Measurements from ENCODE around the gene NTSR1. TPM values are rescaled to one million over a fixed set of nuclear protein-coding genes. Genes with fewer than 3 reads are reported as not detected.

The NTSR1 gene
- total and polyA plus RNA-seq, 2 of the 8 experiments (the other 6 are each of a cell fraction or from before 2014, with no cell fraction given) = 0.53 to 0.89 TPM

- no peak for FAIRE-seq
- TF ChIP-seq ASH2L (IDR thresholded peaks at IDR 0.05; ENCODE audit: low read length) (no peak), SRF (IDR thresholded peaks at IDR 0.05; ENCODE audit: low read depth, low read length) (no peak), USF2 (IDR thresholded peaks at IDR 0.05; ENCODE audit: low read length) (no peak)
- Histone ChIP-seq H3K27me3 (replicated peaks in 1 of 4; ENCODE audit: control insufficient read depth in 3 of 4, extremely low read depth in 1 of 4, insufficient read depth in 3 of 4, low read length in 3 of 4) (no peaks in the 10 kb centered on the region; a peak in 1 of 7 replicates), H2BK5ac (ENCODE audit: low read depth, low read length) (no peak overlapping the region), H4K20me1 (replicated peaks in 1 of 2; ENCODE audit: control insufficient read depth in 1 of 2, insufficient read depth in 2 of 2, low read length in 2 of 2) (peaks cover 2 to 8% of the 10 kb centered on the region in 2 experiments), H2AK5ac (ENCODE audit: low read depth, low read length) (no peak overlapping the region), H2BK20ac (ENCODE audit: low read length) (no peak overlapping the region), H3K4ac (replicated peaks; ENCODE audit: insufficient read length, low read depth, low read length) (no peak overlapping the region), H4K8ac (ENCODE audit: extremely low read depth, insufficient read depth, low read length) (no peak overlapping the region; the same call in 1 of the 2 replicates), H3K4me3 (ENCODE audit: extremely low read depth in 1 of 4, insufficient read depth in 2 of 4, low read depth in 3 of 4, low read length in 4 of 4) (no peak overlapping the region), H2BK15ac (ENCODE audit: low read length) (no peak overlapping the region), H3K4me2 (ENCODE audit: insufficient read depth in 1 of 2, low read depth in 2 of 2, low read length in 2 of 2) (no peak overlapping the region), H3K36me3 (ENCODE audit: control insufficient read depth in 2 of 4, insufficient read depth in 4 of 4, low read length in 3 of 4) (peaks cover 0 to 2% (median 0%) of the 10 kb centered on the region in 4 experiments; a peak in 1 of 8 replicates), H3K18ac (ENCODE audit: extremely low read depth, low read length) (no peak overlapping the region), H2BK12ac (ENCODE audit: low read depth, low read length) (no peak overlapping the region), H3K14ac (ENCODE audit: insufficient read length) (no peak overlapping the region), H2AFZ (ENCODE audit: low read length) (no peak overlapping the region), H3K79me2 (ENCODE audit: control insufficient read depth in 1 of 2, insufficient read depth in 2 of 2, low read length in 2 of 2) (no peaks in the 10 kb centered on the region), H3K9ac (replicated peaks in 1 of 4; ENCODE audit: extremely low read depth in 1 of 4, low read depth in 3 of 4, low read length in 3 of 4) (no peak overlapping the region), H3K4me1 (replicated peaks in 1 of 4; ENCODE audit: control insufficient read depth in 3 of 4, insufficient read depth in 4 of 4, low read length in 3 of 4) (no peaks in the 10 kb centered on the region), H3K27ac (ENCODE audit: low read depth, low read length) (no peak overlapping the region), H2BK120ac (replicated peaks; ENCODE audit: low read depth, low read length) (no peak overlapping the region), H3K79me1 (ENCODE audit: low read depth, low read length) (no peaks in the 10 kb centered on the region), H3K23me2 (ENCODE audit: low read depth, low read length) (no peaks in the 10 kb centered on the region), H3K56ac (replicated peaks; ENCODE audit: insufficient read length, low read depth, low read length) (no peak overlapping the region), H3K9me3 (ENCODE audit: insufficient read depth in 2 of 2, low read depth in 1 of 2, low read length in 1 of 2) (no peaks in the 10 kb centered on the region), H4K91ac (replicated peaks; ENCODE audit: insufficient read length, low read length) (no peak overlapping the region), H3K23ac (ENCODE audit: insufficient read length) (no peak overlapping the region), H4K5ac (ENCODE audit: insufficient read length, low read depth, low read length) (no peak overlapping the region)
- no peak for DNase-seq (ENCODE audit: low read depth in 1 of 2, low spot score in 2 of 2)
- ChIA-PET POLR2A (ENCODE audit: partially characterized antibody) (no interaction called here), CTCF (ENCODE audit: partially characterized antibody) (interaction anchor here (0.7 to 7.0 kb wide), 25 partner anchors 12 to 885 kb away, joined by 3 to 65 read pairs (median 3); partner anchors contain the start of gene NTSR1)
- WGBS, 2 experiments (ENCODE audit: extremely low coverage in 1 of 2, insufficient coverage in 1 of 2, insufficient read length in 1 of 2, insufficient replicate concordance in 2 of 2, low coverage in 1 of 2, low lambda C conversion rate in 2 of 2, missing lambda C conversion rate in 1 of 2) = 88% methylated on average over 29 of the region's 30 CpGs; no CpG with 5 or more reads in 1 of the 2 experiments
Measured at GRCh38 chr20:62667530-62668440, 40.9 kb upstream of the NTSR1 start.
